ENCODE measurements around the gene CADPS. TPM values are rescaled to one million over a fixed set of nuclear protein-coding genes. Genes with fewer than 3 reads are reported as not detected.
A peak's percentile ranks its signal among the peaks of the same experiment; 100 is the strongest.

The CADPS gene
- polyA plus RNA-seq, 1 donor: 17.8 TPM

DNA sequence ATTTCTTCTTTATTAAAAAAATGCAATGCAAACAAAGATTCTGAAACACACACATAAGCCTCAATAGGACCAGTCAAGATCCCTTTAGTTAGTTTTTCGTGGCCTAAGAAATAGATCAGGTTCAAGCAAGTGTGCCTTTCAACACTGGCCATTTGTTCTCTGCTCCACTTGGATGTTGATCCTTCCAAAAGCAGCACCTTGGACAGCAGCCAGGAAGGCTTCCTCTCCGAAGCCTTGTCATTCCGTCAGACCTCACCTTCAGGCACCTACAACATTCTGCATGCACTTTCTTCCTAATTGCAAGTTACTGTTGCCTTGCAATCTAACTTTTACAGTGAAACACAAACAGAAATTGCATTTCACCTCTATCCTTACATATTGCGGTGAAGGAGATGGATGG lies 346.0 kb downstream of the CADPS start:
- peak; percentile 5 to 17 for DNase-seq
- Histone ChIP-seq H3K4me3 (ENCODE audit: low read length) (no peak overlapping the region), H3K4me1 (ENCODE audit: control insufficient read depth, insufficient read depth, low read length) (no peaks in the 10 kb centered on the region), H3K27me3 (ENCODE audit: control insufficient read depth, insufficient read depth, low read length) (no peaks in the 10 kb centered on the region), H3K27ac (ENCODE audit: low read length) (no peak overlapping the region), H3K36me3 (ENCODE audit: control insufficient read depth, insufficient read depth, low read length) (no peaks in the 10 kb centered on the region), H3K9me3 (ENCODE audit: control insufficient read depth, low read depth, low read length) (no peaks in the 10 kb centered on the region)
- WGBS (ENCODE audit: insufficient coverage, low lambda C conversion rate): no CpG with 5 or more reads among the region's 4 CpGs

DNA sequence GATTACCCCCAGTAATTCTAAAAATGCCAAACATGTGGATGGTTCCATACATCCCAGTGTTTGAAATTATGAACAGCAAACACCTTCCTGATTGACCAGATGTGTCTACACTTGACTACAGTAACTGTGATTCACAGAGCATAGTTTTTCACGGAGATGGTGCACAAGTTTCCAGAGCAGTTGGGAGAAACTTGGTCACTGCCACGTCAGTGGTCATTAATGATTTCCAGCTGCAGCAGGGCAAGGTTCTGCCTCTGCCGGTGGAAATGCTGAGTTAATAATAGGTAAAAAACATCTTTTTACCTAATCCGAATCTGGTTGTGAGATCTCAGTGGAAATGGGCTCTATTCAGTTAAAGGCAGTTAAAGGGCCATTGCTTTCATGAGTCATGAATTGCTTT lies 347.7 kb downstream of the CADPS start:
- Histone ChIP-seq H3K4me3 (ENCODE audit: low read length) (no peak overlapping the region), H3K27ac (ENCODE audit: low read length) (no peak overlapping the region), H3K4me1 (ENCODE audit: control insufficient read depth, insufficient read depth, low read length) (no peaks in the 10 kb centered on the region), H3K9me3 (ENCODE audit: control insufficient read depth, low read depth, low read length) (no peaks in the 10 kb centered on the region), H3K27me3 (ENCODE audit: control insufficient read depth, insufficient read depth, low read length) (no peaks in the 10 kb centered on the region), H3K36me3 (ENCODE audit: control insufficient read depth, insufficient read depth, low read length) (no peaks in the 10 kb centered on the region)
- DNase-seq: no peak
- no CpG with 5 or more reads among the region's 4 CpGs for WGBS (ENCODE audit: insufficient coverage, low lambda C conversion rate)

- no CpG with 5 or more reads among the region's 3 CpGs for WGBS (ENCODE audit: insufficient coverage, low lambda C conversion rate)
- Histone ChIP-seq H3K27ac (ENCODE audit: low read length) (no peak overlapping the region), H3K4me3 (ENCODE audit: low read length) (no peak overlapping the region), H3K9me3 (ENCODE audit: control insufficient read depth, low read depth, low read length) (no peaks in the 10 kb centered on the region), H3K27me3 (ENCODE audit: control insufficient read depth, insufficient read depth, low read length) (no peaks in the 10 kb centered on the region), H3K36me3 (ENCODE audit: control insufficient read depth, insufficient read depth, low read length) (no peaks in the 10 kb centered on the region), H3K4me1 (ENCODE audit: control insufficient read depth, insufficient read depth, low read length) (no peaks in the 10 kb centered on the region)
- DNase-seq: no peak
These were observed 349.9 kb downstream of the CADPS start for GRCh38 chr3:62525281-62525680.

DNA sequence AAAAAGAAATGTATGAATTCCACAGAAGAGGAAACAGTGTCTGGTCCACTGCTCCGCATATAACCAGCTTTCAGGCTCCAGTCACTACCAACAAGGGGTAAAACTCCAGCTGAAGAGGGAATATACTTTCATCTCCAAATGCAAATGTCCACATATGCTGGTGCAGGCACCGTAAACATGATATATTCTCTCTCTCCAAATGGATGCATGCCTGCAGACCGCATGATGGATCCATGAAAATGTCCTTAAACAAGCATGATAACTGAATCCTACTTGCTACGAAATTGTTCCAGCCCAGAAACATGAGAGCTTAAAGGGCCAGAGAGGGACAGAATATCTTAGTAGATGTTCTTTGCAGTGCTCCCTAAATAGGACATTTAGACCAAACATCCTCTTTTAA lies 351.5 kb downstream of the CADPS start:
- no peak overlapping the region for H3K27ac ChIP-seq (ENCODE audit: low read length)
- DNase-seq: no peak
- no CpG with 5 or more reads among the region's 4 CpGs for WGBS (ENCODE audit: insufficient coverage, low lambda C conversion rate)
- H3K9me3 ChIP-seq (ENCODE audit: control insufficient read depth, low read depth, low read length): no peaks in the 10 kb centered on the region
- H3K36me3 ChIP-seq (ENCODE audit: control insufficient read depth, insufficient read depth, low read length): no peaks in the 10 kb centered on the region
- H3K27me3 ChIP-seq (ENCODE audit: control insufficient read depth, insufficient read depth, low read length): no peaks in the 10 kb centered on the region
- H3K4me1 ChIP-seq (ENCODE audit: control insufficient read depth, insufficient read depth, low read length): no peaks in the 10 kb centered on the region
- H3K4me3 ChIP-seq (ENCODE audit: low read length): no peak overlapping the region

DNA sequence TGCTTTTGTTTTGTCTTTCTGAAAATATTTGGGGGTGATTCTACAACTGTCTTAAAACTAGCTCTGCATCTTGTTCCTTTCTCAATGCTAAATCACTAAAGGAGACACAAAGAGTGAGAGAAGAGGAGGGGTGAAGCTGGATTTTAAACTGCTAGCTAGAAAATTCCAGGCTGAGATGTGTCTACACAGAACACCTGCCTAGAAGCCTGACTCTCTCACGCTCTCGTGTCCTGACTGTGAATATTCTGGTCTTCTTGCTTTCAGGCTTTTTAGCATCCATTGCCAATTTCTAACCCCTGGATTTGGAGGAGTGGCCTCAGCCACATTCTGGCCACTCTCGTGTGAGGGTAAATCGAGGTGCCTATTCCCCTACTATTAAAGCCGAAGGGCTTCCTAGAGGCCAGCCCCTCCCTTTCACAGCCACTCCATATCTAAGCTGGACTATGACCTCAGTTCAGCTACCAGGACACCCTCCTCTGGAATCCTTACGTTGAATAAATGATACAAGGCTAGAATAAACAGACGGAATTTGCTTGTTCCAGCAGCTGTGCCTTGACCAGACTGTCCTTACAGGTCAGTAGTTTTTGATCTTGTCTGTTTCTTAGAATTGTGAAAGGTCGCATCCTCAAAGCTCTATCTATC lies 353.6 kb downstream of the CADPS start:
- Histone ChIP-seq H3K27me3 (ENCODE audit: control insufficient read depth, insufficient read depth, low read length) (peaks cover 2% of the 10 kb centered on the region), H3K4me3 (ENCODE audit: low read length) (no peak overlapping the region), H3K27ac (ENCODE audit: low read length) (no peak overlapping the region), H3K9me3 (ENCODE audit: control insufficient read depth, low read depth, low read length) (no peaks in the 10 kb centered on the region), H3K36me3 (ENCODE audit: control insufficient read depth, insufficient read depth, low read length) (no peaks in the 10 kb centered on the region), H3K4me1 (ENCODE audit: control insufficient read depth, insufficient read depth, low read length) (no peaks in the 10 kb centered on the region)
- DNase-seq: no peak
- 100% methylated on average over 1 of the region's 8 CpGs for WGBS (ENCODE audit: insufficient coverage, low lambda C conversion rate)

DNA sequence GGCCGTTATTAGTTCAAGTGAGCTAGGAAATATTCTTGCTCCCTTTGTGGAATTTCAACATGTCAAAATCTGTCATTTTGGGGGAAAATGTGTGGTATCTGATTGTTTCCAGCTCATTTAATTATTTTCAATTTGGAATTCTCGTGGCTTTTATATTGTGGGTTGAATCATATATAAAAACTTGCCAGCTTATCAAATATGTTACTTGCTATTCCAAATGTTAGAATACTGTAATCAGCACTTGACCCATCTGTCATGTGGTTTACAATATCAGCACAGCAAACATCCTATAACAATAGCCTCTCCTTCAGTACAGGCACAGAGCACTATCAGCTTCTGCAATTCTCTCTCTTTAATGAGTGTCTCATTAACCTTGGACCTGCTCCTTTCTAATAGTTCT lies 371.7 kb downstream of the CADPS start:
- Histone ChIP-seq H3K9me3 (ENCODE audit: control insufficient read depth, low read depth, low read length) (no peaks in the 10 kb centered on the region), H3K4me1 (ENCODE audit: control insufficient read depth, insufficient read depth, low read length) (no peaks in the 10 kb centered on the region), H3K27ac (ENCODE audit: low read length) (no peak overlapping the region), H3K4me3 (ENCODE audit: low read length) (no peak overlapping the region), H3K36me3 (ENCODE audit: control insufficient read depth, insufficient read depth, low read length) (no peaks in the 10 kb centered on the region), H3K27me3 (ENCODE audit: control insufficient read depth, insufficient read depth, low read length) (no peaks in the 10 kb centered on the region)
- no CpG with 5 or more reads among the region's 2 CpGs for WGBS (ENCODE audit: insufficient coverage, low lambda C conversion rate)
- DNase-seq: no peak

- H3K4me1 ChIP-seq (ENCODE audit: control insufficient read depth, insufficient read depth, low read length): no peaks in the 10 kb centered on the region
- no peak overlapping the region for H3K4me3 ChIP-seq (ENCODE audit: low read length)
- no peak overlapping the region for H3K27ac ChIP-seq (ENCODE audit: low read length)
- no peaks in the 10 kb centered on the region for H3K36me3 ChIP-seq (ENCODE audit: control insufficient read depth, insufficient read depth, low read length)
- 72% methylated on average over 3 of the region's 8 CpGs for WGBS (ENCODE audit: insufficient coverage, low lambda C conversion rate)
- DNase-seq: no peak
- no peaks in the 10 kb centered on the region for H3K9me3 ChIP-seq (ENCODE audit: control insufficient read depth, low read depth, low read length)
- H3K27me3 ChIP-seq (ENCODE audit: control insufficient read depth, insufficient read depth, low read length): no peaks in the 10 kb centered on the region
These were observed 372.6 kb downstream of the CADPS start for GRCh38 chr3:62502315-62503300.

DNA sequence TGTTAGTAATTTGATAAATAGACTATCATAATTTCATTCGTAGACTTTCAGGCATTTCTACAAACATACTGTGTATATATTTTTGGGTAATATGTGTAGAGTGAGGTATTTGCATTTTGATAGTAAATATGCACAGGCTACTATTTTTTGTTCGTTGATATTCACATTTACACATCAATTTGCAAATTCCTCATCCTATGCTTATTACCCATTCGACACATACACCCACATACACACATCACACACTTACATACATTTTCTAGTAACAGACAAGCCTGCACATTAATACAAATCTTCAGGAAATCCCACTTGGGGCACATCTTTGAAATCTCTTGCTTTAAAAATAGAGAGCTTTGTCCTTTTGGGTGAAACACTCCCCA lies 373.9 kb downstream of the CADPS start:
- DNase-seq: no peak
- Histone ChIP-seq H3K9me3 (ENCODE audit: control insufficient read depth, low read depth, low read length) (no peaks in the 10 kb centered on the region), H3K27ac (ENCODE audit: low read length) (no peak overlapping the region), H3K4me3 (ENCODE audit: low read length) (no peak overlapping the region), H3K4me1 (ENCODE audit: control insufficient read depth, insufficient read depth, low read length) (no peaks in the 10 kb centered on the region), H3K36me3 (ENCODE audit: control insufficient read depth, insufficient read depth, low read length) (no peaks in the 10 kb centered on the region), H3K27me3 (ENCODE audit: control insufficient read depth, insufficient read depth, low read length) (no peaks in the 10 kb centered on the region)
- 78% methylated on average over 1 of the region's 3 CpGs for WGBS (ENCODE audit: insufficient coverage, low lambda C conversion rate)

- WGBS (ENCODE audit: insufficient coverage, low lambda C conversion rate): no CpG with 5 or more reads among the region's 2 CpGs
- H3K4me3 ChIP-seq (ENCODE audit: low read length): no peak overlapping the region
These were observed 374.5 kb downstream of the CADPS start for GRCh38 chr3:62500556-62501288.

DNA sequence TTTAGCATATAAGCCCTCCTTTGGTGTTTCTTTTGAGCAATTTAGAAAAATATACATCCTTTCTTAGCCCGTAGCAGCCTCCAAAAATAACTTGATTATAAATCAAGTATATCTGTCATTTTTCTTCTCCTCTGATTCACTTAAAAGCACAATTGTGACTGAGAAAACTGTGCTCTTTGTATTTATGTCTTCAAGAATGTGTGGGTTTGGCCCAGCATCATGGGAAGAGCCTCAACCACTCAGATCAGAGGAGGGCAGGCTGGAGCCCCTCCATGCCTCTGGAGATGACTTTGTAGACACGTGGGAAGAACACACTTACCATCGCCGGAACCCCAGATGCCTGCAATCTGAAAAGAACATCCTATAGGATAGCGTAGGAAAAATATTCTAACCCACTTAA lies 378.1 kb downstream of the CADPS start:
- no peaks in the 10 kb centered on the region for H3K36me3 ChIP-seq (ENCODE audit: control insufficient read depth, insufficient read depth, low read length)
- H3K27ac ChIP-seq (ENCODE audit: low read length): no peak overlapping the region
- DNase-seq: no peak
- H3K4me1 ChIP-seq (ENCODE audit: control insufficient read depth, insufficient read depth, low read length): no peaks in the 10 kb centered on the region
- H3K4me3 ChIP-seq (ENCODE audit: low read length): no peak overlapping the region
- H3K9me3 ChIP-seq (ENCODE audit: control insufficient read depth, low read depth, low read length): no peaks in the 10 kb centered on the region
- no peaks in the 10 kb centered on the region for H3K27me3 ChIP-seq (ENCODE audit: control insufficient read depth, insufficient read depth, low read length)
- WGBS (ENCODE audit: insufficient coverage, low lambda C conversion rate): no CpG with 5 or more reads among the region's 5 CpGs

More at GRCh38 chr3:62500556-62501288, 374.5 kb downstream of the CADPS start:
- no peak for DNase-seq
- H3K27me3 ChIP-seq (ENCODE audit: control insufficient read depth, insufficient read depth, low read length): no peaks in the 10 kb centered on the region
- no peaks in the 10 kb centered on the region for H3K9me3 ChIP-seq (ENCODE audit: control insufficient read depth, low read depth, low read length)
- no peaks in the 10 kb centered on the region for H3K4me1 ChIP-seq (ENCODE audit: control insufficient read depth, insufficient read depth, low read length)
- H3K36me3 ChIP-seq (ENCODE audit: control insufficient read depth, insufficient read depth, low read length): no peaks in the 10 kb centered on the region
- H3K27ac ChIP-seq (ENCODE audit: low read length): no peak overlapping the region
